Stimulated activated naive CD4-positive, alpha-beta T cell (primary cell): ENCODE data around the gene PAPOLA.

Experiments
- DNase-seq, 6 experiments: peaks; one replicate each; lab custom pipeline; 2025; lab: John Stamatoyannopoulos, UW

Gene PAPOLA

GRCh38 chr14:96586056-96586455 lies 83.9 kb downstream of the PAPOLA start:
- no peak for DNase-seq

DNA sequence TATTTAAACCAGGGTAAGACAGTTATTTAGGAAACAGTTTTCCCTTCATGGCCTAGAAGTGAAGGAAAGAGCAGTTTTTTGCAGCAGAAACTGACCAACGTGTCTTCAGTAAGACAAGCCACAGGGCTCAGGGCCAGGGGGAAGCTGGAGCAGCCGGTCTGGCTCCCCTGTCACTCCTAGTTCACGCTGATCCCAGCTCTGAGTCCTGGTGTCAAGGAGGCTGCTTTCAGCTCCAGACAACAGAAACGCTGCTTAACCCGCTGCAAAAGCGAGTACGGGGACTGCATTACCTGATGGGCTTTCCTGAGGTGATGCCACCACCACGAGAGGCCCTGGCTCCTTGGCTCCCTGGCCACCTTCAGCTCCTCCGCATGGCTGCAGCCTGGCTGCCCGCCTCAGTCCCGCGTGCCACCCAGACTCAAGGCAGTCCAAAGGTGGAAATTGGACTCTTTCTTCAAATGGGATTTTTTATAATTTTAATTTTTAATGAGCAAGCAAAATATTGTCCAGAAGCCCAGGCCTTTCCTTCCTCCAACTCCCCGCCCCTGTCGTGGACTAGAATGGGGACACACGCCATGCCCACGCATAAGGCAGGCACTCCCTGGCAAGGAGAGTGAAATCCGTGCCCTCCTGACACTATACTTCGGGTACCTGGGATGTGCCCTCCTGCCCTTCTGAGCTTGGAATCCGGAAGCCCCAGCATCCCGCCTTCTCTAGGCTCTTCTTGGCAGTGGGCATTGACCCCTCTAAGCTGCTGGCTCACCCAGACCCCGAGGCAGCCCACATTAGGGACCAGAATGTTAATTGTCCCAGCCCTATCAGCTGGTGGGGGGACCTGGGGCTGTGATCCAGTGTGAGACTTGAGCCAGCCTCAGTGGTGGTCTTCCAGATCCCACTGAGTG lies 85.0 kb downstream of the PAPOLA start:
- DNase-seq, result no peak

DNA sequence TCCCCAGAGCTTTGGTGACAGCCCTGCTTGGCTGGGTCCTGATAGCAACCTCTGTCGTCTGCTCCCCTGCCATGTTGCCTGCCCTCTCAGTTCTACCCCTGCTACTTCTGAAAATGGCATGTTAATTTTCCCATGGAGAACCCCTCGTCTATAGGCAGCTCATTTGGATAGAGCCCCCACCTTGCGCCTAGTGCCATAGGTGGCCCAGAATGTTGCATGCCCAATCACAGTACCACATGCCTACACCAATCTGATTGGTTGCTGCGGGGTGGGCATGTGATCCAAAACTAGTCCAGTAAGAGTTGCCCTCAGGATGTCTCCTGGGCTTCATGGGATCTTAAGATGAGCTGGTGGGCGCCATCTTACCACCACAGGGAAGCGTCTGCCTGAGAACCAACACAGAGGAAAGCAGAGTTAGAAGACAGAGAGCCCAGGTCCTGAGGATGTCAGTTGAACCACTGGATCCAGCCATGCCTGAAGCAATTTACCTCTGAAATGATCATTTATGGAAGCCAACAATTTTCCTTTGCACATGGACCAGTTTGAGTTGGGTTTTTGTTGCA lies 85.7 kb downstream of the PAPOLA start:
- DNase-seq, result no peak

GRCh38 chr14:96588410-96589257 lies 86.5 kb downstream of the PAPOLA start:
- no peak for DNase-seq

GRCh38 chr14:96589577-96589976 lies 87.4 kb downstream of the PAPOLA start:
- no peak for DNase-seq

- DNase-seq, result no peak
These were observed 88.1 kb downstream of the PAPOLA start for GRCh38 chr14:96590190-96590864.

DNA sequence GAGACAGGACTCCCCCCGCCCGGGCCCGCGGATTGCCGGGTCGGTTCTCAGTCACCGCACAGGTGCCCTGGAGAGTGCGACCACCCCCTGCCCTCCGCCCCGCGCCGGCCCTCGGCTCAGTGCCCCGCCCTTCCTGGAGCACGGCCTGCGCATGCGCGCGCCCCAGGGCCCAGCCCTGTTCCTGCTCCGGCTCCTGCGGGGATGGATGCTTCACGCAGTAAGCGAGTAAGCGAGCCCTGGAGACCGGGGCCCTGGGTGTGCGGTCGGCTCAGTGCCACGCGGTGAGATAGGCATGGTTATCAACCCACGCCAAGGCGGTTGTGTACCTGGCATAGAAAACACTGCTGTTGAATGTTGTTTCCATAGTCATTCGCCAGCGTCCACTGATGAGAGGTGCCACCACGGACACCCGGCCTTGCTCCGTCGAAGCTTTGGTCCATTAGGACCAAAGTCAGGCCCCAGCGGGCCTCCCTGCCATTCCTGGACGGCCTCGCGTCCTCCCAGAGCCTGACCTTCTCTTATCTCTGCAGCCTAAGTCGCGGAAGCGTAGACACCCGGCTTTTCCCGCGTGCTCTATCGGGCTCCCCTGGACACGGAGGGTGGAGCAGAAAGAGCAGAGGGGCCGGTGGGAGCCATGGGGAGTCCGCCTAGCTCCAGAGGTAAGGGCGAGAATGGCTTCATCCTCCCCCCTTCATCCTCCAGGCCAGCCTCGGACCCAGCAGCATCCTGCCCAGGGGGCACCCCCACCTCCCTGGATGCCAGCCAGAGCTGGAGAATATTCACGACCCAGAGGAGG lies 90.6 kb downstream of the PAPOLA start:
- DNase-seq, result peak; percentile 15 to 54 (median 38)

DNA sequence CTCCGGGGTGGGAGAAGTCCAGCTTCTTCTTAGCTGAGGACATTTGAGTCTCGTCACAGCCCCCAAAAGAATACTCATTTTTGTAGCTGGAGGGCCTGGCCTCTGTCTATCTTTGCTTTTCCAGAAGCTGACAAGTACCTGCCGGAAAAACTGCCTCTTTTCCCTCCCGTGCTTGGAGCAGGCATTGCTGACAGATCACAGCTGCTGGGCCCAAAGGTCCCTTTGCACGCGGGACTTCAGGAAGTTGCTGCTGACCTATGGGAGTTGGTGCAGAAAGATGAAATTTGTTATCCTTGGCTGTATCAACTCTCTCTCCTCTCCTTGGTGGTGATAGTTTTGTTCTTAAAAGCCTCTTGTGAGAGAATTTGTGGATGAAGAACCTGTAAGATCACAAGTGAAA lies 92.8 kb downstream of the PAPOLA start:
- no peak for DNase-seq

- no peak for DNase-seq
These were observed 95.5 kb downstream of the PAPOLA start for GRCh38 chr14:96597680-96598079.

GRCh38 chr14:96598332-96598928 lies 96.2 kb downstream of the PAPOLA start:
- DNase-seq, result no peak

GRCh38 chr14:96599076-96599475 lies 96.9 kb downstream of the PAPOLA start:
- DNase-seq, result no peak

- no peak for DNase-seq
These were observed 100.0 kb downstream of the PAPOLA start for GRCh38 chr14:96602186-96602585.

DNA sequence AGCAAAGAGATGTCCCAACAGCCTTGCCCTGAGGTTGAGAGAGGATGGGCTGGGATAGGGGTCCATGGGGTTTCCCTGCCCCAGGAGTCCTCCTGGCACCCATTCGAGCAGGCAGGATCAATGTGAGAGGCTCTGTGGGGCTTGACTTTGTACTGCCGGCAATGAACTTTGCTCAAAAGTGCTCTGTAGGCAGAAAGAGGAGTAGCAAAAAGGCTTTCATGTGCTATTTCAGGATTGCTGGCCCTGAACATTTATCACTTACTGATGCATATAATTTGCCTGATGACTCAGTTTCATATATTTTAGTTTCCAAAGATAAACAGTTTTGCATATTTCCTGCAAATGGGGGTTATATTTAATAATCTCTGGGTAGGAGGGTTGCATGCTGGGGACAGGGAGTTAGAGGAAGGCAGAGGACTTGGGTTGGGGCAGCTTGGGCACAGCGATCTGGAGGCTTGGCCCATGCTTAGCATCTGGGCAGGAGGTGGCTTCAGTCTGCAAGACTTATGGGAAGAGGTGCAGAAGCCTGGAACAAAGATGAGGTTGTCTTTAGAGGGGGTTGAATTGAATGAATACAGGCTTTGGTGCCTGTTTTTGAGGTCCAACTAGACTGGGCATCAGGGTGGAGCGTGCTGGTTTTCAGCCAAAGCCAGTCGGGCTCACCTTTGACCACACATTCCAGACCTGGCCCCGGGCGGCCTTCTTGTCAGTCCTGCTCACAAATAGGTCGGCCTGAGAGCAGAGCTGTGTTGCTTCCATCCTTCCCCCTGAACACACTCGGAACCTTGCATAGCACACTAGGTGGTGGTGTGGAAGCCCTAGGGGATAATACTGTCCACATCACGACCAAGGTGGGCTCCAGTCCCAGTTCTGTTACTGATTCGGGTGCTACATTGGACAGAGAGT lies 101.4 kb downstream of the PAPOLA start:
- DNase-seq, result no peak

DNA sequence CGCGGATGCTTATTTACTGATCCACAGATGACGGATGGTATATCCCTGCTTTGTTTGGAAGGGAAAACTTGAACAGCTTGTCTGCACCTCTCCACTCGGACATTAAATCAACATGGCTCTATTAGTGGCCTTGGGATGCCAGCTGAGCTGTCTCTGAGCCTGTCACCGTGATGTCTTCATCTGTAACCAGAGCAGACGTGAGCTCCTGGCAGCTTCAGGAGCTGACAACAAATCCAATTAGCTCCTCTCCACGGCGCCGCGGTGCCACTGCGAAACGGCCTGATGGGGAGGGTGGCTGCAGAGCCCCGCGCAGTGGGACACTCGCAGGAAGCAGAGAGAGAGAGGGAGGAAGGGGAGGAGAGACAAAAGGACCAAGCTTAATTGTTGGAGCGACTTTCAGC lies 112.3 kb downstream of the PAPOLA start:
- no peak for DNase-seq

DNA sequence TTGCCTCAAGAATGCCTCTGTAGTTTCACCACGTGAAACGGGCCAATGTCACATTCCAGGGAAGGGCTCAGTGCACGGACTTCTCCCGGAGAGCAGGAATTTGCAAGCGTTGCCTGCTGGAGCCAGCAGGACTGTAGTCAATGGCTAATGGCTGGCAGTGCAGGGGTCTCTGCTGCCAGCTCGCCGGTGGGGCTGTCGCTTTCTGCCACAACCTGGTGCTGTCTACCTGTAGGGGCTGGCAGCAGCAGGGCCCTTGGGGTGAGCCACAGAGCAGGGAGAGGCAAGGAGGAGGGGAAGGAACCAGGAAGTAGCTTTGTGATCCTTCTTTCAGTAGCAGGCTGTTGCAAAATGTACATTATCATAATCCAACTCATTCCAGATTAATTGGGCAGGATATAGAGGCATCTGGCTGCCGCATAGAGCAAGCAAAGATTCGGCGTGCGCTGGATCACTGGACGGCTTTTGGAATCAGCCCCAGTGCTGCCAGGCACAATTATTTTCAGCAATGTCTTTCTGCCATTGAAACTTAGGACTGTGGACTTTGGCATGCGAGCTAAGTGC lies 114.1 kb downstream of the PAPOLA start:
- no peak for DNase-seq
